A204.1 (cell line): ENCODE results near the gene RABGGTB.
"Not testable (repeated sequence)": the region's sequence is repeated elsewhere in the genome, so short reads cannot be mapped to it uniquely, and the experiment has no call there.

Source experiments
- FAIRE-seq: peaks from 2 replicates; lab custom pipeline; 2012; peaks lifted over from hg19 to GRCh38; lab: Jason Lieb, UNC

Gene RABGGTB

DNA sequence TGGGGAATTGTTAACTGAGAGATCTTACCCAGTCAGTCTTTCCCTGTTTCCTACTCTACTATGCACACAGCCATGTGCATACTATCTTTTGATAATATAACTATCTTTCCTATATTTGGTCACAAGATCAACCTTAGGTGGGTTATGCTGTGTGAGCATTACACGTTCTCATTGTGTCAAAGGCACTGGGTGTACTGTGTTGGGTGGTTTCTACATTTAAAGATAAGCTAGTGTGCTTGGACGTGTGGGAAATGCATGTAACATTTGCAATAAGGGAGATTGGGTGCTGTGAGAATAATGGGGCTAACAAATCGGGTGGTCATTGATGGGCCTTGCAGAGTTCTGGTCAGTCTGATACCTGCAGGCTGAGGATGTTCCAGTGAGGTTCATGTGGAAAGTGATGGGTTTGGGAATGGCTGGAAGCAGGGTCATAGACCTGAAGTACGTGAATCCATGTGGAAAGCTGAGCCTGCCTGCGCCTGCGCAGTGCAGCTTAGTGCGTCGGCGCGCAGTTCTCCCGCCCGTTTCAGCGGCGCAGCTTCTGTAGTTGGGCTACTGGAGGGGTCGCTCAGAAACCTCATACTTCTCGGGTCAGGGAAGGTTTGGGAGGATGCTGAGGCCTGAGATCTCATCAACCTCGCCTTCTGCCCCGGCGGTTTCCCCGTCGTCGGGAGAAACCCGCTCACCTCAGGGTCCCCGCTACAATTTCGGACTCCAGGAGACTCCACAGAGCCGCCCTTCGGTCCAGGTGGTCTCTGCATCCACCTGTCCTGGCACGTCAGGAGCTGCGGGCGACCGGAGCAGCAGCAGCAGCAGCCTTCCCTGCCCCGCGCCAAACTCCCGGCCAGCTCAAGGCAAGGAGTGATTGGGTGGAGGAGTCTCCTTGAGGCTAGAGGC is 10.6 kb downstream of the RABGGTB start, which contains the start of gene MSH4:
MSH4 (plus strand) TSS at position 507 of the 897 bp plus-strand sequence; CDS start at position 611, 104 bp downstream.
- FAIRE-seq, result no peak

DNA sequence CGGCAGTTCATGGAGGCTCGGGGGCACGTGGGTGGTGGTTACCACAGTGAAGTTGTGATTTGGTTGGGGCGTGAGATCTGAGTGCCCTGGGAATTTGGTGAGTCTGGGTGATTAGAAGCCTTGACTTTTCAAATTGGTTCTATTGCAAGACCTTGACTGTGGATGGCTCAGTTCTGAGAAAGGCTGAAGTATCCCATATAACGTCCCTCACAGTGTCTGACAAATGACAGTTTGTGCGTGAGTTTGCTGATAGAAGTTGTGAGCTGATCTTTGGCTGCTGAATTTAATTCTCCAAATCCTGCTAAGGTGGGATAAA is 11.2 kb downstream of the RABGGTB start:
- no peak for FAIRE-seq

DNA sequence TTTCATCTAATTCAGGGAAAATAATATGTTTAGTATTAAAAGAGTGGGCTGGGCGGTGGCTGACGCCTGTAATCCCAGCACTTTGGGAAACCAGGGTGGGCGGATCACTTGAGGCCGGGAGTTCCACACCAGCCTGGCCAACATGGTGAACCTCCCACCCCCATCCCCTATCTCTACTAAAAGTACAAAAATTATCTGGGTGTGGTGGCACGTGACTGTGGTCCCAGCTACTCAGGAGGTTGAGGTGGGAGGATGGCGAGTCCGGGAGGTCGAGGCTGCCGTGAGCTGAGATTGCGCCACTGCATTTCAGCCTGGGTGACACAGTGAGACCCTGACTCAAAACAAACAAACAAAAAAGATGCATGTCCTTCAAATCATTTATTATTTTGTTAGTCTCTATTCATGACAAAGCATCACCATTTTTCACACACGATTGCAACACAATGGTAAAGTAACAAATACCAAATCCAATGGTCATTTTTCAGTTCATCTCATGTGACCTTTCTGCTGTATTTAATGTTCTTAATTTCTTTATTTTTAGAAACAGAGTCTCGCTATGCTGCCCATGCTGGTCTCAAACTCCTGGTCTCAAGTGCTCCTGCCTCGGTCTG is 11.7 kb downstream of the RABGGTB start:
- FAIRE-seq, result no peak

DNA sequence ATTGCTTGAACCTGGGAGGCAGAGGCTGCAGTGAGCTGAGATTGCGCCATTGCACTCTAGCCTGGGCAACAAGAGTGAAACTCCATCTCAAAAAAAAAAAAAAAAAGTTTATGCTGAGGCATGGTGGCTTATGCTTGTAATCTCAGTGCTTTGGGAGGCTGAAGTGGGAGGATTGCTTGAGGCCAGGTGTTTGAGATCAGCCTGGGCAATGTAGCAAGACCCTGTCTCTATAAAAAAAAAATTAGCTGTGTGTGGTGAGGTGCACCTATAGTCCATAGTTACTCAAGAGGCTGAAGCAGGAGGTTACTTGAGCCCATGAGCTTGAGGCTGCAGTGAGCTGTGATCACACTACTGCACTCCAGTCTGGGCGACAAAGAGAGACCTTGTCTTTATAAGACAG is 15.4 kb downstream of the RABGGTB start:
- not testable (repeated sequence) for FAIRE-seq

DNA sequence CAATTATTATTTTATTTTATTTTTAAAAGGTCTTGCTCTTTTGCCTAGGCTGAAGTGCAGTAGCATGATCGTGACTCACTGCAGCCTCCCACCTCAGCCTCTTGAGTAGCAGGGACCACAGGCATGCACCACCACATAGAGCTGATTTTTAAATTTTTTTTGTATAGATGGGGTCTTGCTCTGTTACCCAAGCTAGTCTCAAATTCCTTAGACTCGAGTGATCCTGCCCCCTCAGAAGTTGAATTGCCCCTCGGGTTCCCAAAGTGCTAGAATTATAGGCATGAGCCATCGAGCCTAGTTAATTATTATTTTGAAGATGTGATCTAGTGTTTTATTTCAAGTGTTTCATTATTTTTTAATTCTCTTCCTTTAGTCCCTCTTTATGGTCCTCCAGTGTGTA is 22.9 kb downstream of the RABGGTB start:
- FAIRE-seq, result no peak

DNA sequence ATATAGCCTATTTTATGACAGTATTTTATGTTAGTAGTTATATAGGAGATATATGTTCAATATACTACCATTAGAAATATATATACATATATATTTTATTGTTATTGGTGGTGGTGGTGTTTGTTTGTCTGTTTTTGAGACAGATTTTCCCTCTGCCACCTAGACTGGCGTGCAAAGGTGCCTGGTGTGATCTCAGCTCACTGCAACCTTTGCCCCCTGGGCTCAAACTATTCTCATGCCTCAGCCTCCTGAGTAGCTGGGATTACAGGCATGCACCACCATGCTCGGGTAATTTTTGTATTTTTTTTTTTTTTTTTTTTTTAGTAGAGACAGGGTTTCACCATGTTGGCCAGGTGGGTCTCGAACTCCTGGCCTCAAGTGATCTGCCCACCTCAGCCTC is 24.1 kb downstream of the RABGGTB start:
- not testable (repeated sequence) for FAIRE-seq

DNA sequence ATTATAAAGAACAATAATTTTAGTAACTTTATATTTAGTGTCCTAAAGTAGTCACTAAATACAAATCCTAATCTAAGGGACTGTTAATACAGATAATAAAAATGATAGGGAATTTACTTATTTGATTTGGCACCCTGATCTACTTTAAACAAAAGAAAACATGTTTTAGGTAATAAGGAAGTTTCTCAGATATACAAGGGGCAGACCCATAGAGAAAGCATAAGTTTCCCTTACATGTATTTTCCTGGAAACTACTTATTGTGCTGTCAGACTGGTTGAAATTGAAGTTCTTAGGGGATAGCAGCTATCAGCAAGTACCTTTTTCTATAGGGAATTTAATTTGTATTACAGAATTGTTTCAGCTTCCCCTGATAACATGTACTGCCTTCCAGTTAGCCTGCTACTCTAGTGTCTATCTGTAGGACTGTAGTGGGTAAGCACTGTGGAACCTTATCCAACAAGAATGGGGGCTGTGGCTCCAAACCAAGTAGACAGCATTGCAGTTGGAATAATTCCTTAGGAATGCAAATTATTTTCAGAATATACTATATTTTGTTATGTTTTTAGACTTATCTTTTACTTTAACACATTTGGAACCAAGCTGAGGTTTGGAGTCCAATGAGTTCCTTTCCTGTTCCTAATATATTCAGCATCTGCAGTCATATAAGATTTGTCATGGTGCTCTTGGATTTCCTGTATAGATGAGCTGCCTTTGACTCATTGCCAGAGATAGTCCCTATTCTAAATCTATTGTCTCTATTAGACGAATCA is 25.3 kb downstream of the RABGGTB start:
- no peak for FAIRE-seq

DNA sequence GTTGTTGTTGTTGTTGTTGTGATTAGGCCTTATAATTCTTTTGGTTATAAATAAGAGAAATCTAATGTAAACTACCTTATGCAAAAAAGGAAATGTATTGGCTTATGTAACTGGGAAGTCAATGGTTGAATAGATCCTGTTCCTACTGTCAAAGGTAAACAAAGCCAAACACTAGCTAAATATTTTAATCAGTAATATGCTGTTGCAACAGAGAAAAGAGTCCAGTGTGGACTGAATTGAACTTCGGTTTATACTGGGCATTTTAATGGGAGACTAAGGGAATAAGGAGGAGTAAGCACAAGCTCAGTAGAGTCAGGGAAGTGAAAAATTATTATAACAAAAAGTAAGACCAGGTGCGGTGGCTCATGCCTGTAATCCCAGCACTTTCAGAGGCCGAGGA is 26.0 kb downstream of the RABGGTB start:
- FAIRE-seq, result no peak

DNA sequence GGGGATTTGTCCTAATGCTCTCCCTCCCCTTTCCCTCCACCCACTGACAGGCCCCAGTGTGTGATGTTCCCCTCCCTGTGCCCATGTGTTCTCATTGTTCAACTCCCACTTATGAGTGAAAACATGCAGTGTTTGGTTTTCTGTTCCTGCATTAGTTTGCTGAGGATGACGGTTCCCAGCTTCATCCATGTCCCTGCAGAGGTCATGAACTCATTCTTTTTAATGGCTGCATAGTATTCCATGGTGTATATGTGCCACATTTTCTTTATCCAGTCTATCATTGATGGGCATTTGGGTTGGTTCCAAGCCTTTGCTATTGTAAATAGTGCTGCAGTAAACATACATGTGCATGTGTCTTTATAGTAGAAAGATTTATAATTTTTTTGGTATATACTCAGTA is 37.5 kb downstream of the RABGGTB start:
- not testable (repeated sequence) for FAIRE-seq

DNA sequence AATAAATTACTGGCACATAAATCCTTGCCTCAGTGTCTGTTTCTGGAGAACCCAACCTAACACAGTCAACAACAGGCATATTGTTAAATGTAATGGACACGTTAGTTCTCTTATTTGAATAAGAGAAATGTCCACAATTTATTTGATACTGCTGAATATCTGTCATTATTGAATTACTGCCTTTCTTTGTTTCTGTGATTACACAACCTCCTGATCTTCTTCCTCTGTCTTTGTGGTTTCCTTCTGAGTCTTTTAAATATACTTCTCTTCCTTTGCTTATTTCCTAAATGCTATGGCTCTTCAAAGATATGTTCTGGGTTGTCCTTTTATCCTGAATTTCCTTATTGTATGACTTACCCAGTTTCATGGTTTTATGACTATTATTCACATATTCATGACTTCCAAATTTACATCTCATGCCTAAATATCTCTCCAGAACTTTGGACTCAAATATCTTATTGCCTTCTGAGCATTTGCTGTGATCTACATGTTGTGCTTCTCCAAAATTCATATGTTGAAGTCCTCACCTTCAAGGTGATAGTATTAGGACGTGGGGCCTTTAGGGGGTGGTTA is 50.6 kb downstream of the RABGGTB start:
- FAIRE-seq, result no peak

DNA sequence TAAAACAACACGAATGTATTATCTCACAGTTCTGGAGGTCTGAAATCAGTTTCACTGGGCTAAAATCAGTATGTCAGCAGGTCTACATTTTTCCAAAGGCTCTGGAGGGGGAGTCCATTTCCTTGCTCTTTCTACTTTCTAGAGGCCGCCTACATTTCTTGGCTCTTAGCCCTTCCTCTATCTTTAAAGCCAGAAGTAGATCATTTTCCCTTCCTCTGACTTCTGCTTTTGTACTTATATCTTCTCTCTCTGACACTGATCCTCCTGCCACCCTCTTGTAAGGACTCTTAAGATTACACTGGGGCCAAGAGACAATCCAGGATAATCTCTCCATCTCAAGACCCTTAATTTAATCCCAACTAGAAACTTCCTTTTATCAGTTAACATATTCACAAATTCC is 52.0 kb downstream of the RABGGTB start:
- no peak for FAIRE-seq

DNA sequence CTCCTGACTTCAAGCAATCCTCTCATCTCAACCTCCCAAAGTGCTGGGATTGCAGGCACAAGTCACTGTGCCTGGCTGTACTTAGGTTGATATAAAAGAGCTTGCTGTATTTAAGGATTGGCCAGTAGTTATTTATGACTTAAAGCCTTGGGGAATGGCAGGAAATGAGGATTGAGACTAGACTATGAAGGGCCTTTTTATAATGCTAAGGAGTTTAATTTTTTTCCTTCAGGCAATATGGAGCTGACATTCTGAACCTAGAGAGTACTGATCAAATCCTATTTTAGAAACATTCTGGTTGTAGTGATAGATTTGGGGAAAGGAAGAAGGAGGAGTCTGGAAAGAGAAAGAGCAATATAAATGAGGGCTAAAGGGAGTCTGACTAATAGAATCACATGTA is 55.4 kb downstream of the RABGGTB start:
- FAIRE-seq, result no peak
